ENCODE results near the gene SNX18. TPM values are rescaled to one million over a fixed set of nuclear protein-coding genes. Genes with fewer than 3 reads are reported as not detected.

Gene SNX18
- total and polyA plus RNA-seq, 2 of the 4 experiments (the other 2 are of a cell fraction) = 31.2 to 50.0 TPM

- no TSS peak for BruUV-seq (replicated peaks)
- no peak overlapping the region for H4K5ac ChIP-seq (ENCODE audit: low read depth, low read length)
- H3K56ac ChIP-seq (ENCODE audit: extremely low read depth, insufficient read depth, low read length) = no peak overlapping the region
- H2AK5ac ChIP-seq (ENCODE audit: low read depth, low read length) = no peak overlapping the region
- CTCF ChIA-PET = interaction anchor here (1.3 to 1.5 kb wide), 2 partner anchors 11 to 13 kb away, joined by 3 read pairs; no protein-coding TSS in a partner anchor
- no peak overlapping the region for H3K14ac ChIP-seq (replicated peaks; ENCODE audit: low read depth, low read length)
- H3K4me3 ChIP-seq (ENCODE audit: insufficient read depth, low read depth, low read length) = no peak overlapping the region
- H4K91ac ChIP-seq (ENCODE audit: insufficient read depth, low read depth, low read length) = no peak overlapping the region
- no peak overlapping the region for H3K18ac ChIP-seq (ENCODE audit: low read depth, low read length)
- H3K4ac ChIP-seq (ENCODE audit: low read depth, low read length) = no peak overlapping the region
- peaks cover 11 to 54% of the 10 kb centered on the region in 2 experiments; a peak in 3 of 4 replicates for H3K79me1 ChIP-seq (ENCODE audit: low read depth in 1 of 2, low read length in 2 of 2)
- in situ Hi-C loops (cut with MboI; ENCODE audit: low sequenced_read_pairs) (no loop called here), intact Hi-C loops (cut with micrococcal nuclease) (no loop called here), dilution Hi-C loops (cut with HindIII; ENCODE audit: low sequenced_read_pairs, unreplicated experiment) (no loop called here)
- no peak overlapping the region for H2BK20ac ChIP-seq (ENCODE audit: low read depth, low read length)
- no peak overlapping the region for H2BK120ac ChIP-seq (ENCODE audit: low read depth, low read length)
- H3K4me2 ChIP-seq (ENCODE audit: low read depth, low read length) = 0 out of 2 replicates have a peak overlapping the region, but pooled peaks have one; percentile 29
- peaks cover 93% of the 10 kb centered on the region for H4K20me1 ChIP-seq (ENCODE audit: insufficient read depth, low read length)
- H2AK9ac ChIP-seq (replicated peaks; ENCODE audit: low read depth, low read length, poor library complexity) = no peak overlapping the region
- no peak overlapping the region for H4K8ac ChIP-seq (ENCODE audit: low read depth in 2 of 2, low read length in 2 of 2)
- peaks cover 6% of the 10 kb centered on the region; the same call in 1 of the 2 replicates for H3K36me3 ChIP-seq (ENCODE audit: control insufficient read depth, insufficient read depth, low read length)
- peaks cover 18% of the 10 kb centered on the region for H3K4me1 ChIP-seq (ENCODE audit: control insufficient read depth, insufficient read depth, low read length)
- H2BK5ac ChIP-seq (ENCODE audit: low read depth, low read length, poor library complexity, severe bottlenecking) = no peak overlapping the region
- H3K27ac ChIP-seq (ENCODE audit: insufficient read depth, low read length) = no peak overlapping the region
- H3K9me1 ChIP-seq (ENCODE audit: insufficient read depth, low read length) = peaks cover 26% of the 10 kb centered on the region
- POLR2A ChIA-PET (ENCODE audit: unreplicated experiment) = no interaction called here
- no peak overlapping the region for H2AFZ ChIP-seq (replicated peaks; ENCODE audit: low read length, poor library complexity)
- ATAC-seq (ENCODE audit: low read depth) (no peak), DNase-seq (no peak)
- WGBS, 2 experiments (ENCODE audit: extremely low coverage in 2 of 2, insufficient read length in 1 of 2) = 60% methylated on average over 1 of the region's 2 CpGs; no CpG with 5 or more reads in 1 of the 2 experiments
- TF ChIP-seq CHD1 (IDR thresholded peaks at IDR 0.05; ENCODE audit: low read depth, low read length) = no peak
- no peaks in the 10 kb centered on the region for H3K9me3 ChIP-seq (ENCODE audit: control insufficient read depth, insufficient read depth, low read length)
- no peak overlapping the region for H2BK15ac ChIP-seq (ENCODE audit: low read depth, low read length)
- H3K27me3 ChIP-seq (ENCODE audit: control insufficient read depth, insufficient read depth, low read length) = no peaks in the 10 kb centered on the region
- no peak overlapping the region for H3K23ac ChIP-seq (ENCODE audit: low read depth, low read length)
- no peak overlapping the region for H3K9ac ChIP-seq (ENCODE audit: low read depth, low read length)
These were observed 20.2 kb downstream of the SNX18 start for GRCh38 chr5:54537725-54538124.
